Panc1 (cell line): ENCODE data around the gene KCNIP4.

Experiments
- POLR2AphosphoS5 ChIP-seq: IDR thresholded peaks from 2 replicates; pipeline ENCODE4 v1.6.1; 2012; ENCODE audit warnings: mild to moderate bottlenecking, low read depth, low read length, moderate library complexity
- SIN3A ChIP-seq: IDR thresholded peaks from 2 replicates; pipeline ENCODE4 v1.6.1; 2012; ENCODE audit warnings: low read depth, mild to moderate bottlenecking, low read length, moderate library complexity, borderline replicate concordance; ENCODE audit not compliant: insufficient read depth
- TCF7L2 ChIP-seq: IDR thresholded peaks from 2 replicates; pipeline ENCODE4 v1.6.1; 2011; ENCODE audit warnings: mild to moderate bottlenecking, low read depth, low read length, inconsistent platforms
- TF ChIP-seq, protein P1 (sequence below): fragments of 450-650 bp; IDR thresholded peaks from 2 replicates; pipeline ENCODE4 v1.5.1; 2017; ENCODE audit warnings: mild to moderate bottlenecking
- TF ChIP-seq, protein P2 (sequence below), 2 experiments: IDR thresholded peaks; 2 replicates each; pipeline ENCODE4 v1.6.1; 2011 to 2012; ENCODE audit warnings: low read depth in 2 of 2, control low read depth in 1 of 2, low read length in 1 of 2, mild to moderate bottlenecking in 1 of 2, moderate library complexity in 1 of 2; ENCODE audit not compliant: insufficient read depth in 1 of 2

DNA sequence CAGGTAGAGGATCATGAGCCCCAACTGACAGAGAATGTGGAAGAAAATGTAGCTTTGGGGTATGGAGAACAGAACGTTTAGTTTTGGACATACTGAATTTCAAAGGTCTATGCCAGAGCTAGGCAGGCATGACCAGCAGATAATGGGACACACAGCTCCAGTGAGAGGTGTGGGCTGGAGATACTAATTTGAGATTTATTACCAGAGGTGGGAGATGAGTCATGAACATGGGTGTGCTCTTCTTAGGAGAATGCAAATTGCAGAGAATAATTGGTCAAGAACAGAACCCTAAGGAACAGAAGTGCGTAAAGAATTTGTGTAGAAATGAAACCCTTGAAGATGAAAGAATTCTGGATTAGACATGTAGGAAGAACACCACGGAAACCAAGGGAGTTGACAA is 1123.1 kb downstream of the KCNIP4 start:
- TF ChIP-seq, protein P1, sequence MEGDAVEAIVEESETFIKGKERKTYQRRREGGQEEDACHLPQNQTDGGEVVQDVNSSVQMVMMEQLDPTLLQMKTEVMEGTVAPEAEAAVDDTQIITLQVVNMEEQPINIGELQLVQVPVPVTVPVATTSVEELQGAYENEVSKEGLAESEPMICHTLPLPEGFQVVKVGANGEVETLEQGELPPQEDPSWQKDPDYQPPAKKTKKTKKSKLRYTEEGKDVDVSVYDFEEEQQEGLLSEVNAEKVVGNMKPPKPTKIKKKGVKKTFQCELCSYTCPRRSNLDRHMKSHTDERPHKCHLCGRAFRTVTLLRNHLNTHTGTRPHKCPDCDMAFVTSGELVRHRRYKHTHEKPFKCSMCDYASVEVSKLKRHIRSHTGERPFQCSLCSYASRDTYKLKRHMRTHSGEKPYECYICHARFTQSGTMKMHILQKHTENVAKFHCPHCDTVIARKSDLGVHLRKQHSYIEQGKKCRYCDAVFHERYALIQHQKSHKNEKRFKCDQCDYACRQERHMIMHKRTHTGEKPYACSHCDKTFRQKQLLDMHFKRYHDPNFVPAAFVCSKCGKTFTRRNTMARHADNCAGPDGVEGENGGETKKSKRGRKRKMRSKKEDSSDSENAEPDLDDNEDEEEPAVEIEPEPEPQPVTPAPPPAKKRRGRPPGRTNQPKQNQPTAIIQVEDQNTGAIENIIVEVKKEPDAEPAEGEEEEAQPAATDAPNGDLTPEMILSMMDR: no peak
- TF ChIP-seq, protein P2, sequence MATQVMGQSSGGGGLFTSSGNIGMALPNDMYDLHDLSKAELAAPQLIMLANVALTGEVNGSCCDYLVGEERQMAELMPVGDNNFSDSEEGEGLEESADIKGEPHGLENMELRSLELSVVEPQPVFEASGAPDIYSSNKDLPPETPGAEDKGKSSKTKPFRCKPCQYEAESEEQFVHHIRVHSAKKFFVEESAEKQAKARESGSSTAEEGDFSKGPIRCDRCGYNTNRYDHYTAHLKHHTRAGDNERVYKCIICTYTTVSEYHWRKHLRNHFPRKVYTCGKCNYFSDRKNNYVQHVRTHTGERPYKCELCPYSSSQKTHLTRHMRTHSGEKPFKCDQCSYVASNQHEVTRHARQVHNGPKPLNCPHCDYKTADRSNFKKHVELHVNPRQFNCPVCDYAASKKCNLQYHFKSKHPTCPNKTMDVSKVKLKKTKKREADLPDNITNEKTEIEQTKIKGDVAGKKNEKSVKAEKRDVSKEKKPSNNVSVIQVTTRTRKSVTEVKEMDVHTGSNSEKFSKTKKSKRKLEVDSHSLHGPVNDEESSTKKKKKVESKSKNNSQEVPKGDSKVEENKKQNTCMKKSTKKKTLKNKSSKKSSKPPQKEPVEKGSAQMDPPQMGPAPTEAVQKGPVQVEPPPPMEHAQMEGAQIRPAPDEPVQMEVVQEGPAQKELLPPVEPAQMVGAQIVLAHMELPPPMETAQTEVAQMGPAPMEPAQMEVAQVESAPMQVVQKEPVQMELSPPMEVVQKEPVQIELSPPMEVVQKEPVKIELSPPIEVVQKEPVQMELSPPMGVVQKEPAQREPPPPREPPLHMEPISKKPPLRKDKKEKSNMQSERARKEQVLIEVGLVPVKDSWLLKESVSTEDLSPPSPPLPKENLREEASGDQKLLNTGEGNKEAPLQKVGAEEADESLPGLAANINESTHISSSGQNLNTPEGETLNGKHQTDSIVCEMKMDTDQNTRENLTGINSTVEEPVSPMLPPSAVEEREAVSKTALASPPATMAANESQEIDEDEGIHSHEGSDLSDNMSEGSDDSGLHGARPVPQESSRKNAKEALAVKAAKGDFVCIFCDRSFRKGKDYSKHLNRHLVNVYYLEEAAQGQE (IDR thresholded peaks at IDR 0.05; ENCODE audit: insufficient read depth in 1 of 2, low read depth in 2 of 2, low read length in 1 of 2): no peak
- TF ChIP-seq SIN3A: no peak
- TF ChIP-seq POLR2AphosphoS5: no peak
- no peak for TF ChIP-seq TCF7L2
